ENCODE results near the gene ZFP91. TPM values are rescaled to one million over a fixed set of nuclear protein-coding genes. Genes with fewer than 3 reads are reported as not detected.

The ZFP91 gene
- total RNA-seq, 1 donor from 2014 or later = 48.0 TPM

DNA sequence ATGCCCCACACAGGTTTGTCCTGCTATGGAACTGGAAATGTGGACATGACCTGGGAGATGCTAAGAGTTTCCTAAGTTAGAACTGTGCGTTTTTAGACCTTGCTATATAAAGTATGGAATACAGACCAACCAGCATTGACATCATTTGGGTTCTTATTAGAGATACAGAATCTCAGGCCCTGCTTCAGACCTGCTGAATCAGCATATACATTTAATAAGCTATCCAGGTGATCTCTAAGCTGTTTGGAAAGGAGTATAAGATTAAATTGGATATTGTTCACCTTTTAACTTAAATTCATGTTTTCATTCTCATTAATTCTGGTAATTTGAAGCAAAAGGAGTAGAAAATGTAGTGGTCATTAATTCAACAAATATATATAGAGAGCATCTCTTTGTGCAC, 36.7 kb downstream of the ZFP91 start:
- Mint-ChIP-seq H3K27me3 (ENCODE audit: low read depth) (no peaks in the 10 kb centered on the region), H3K4me3 (no peak overlapping the region), H3K4me1 (no peaks in the 10 kb centered on the region), H3K9me3 (no peaks in the 10 kb centered on the region), H3K27ac (ENCODE audit: unreplicated experiment) (no peak overlapping the region), H3K36me3 (ENCODE audit: low read depth) (peaks cover 33% of the 10 kb centered on the region)
- TF ChIP-seq, protein P1, sequence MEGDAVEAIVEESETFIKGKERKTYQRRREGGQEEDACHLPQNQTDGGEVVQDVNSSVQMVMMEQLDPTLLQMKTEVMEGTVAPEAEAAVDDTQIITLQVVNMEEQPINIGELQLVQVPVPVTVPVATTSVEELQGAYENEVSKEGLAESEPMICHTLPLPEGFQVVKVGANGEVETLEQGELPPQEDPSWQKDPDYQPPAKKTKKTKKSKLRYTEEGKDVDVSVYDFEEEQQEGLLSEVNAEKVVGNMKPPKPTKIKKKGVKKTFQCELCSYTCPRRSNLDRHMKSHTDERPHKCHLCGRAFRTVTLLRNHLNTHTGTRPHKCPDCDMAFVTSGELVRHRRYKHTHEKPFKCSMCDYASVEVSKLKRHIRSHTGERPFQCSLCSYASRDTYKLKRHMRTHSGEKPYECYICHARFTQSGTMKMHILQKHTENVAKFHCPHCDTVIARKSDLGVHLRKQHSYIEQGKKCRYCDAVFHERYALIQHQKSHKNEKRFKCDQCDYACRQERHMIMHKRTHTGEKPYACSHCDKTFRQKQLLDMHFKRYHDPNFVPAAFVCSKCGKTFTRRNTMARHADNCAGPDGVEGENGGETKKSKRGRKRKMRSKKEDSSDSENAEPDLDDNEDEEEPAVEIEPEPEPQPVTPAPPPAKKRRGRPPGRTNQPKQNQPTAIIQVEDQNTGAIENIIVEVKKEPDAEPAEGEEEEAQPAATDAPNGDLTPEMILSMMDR (conservative IDR thresholded peaks at IDR 0.05) = no peak
- DNase-seq (ENCODE audit: low read depth, low spot score) = no peak

DNA sequence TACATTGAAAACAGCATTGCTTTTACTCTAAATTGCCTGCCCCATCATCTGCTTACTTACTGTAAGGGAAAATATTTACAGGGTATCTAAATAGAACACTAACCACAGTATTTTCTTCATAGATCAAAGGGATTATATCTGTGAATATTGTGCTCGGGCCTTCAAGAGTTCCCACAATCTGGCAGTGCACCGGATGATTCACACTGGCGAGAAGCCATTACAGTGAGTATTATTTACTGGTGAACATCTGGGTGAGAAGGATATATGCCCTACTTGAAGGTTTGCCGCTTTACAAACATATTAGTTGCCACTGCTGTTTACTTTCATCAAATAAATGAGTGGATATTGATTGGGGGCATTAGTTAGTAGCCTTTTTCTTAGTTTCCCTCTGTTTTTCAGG, 37.7 kb downstream of the ZFP91 start:
- H3K27me3 Mint-ChIP-seq (ENCODE audit: low read depth) = no peaks in the 10 kb centered on the region
- no peak for DNase-seq (ENCODE audit: low read depth, low spot score)
- H3K27ac Mint-ChIP-seq (ENCODE audit: unreplicated experiment) = no peak overlapping the region
- H3K36me3 Mint-ChIP-seq (ENCODE audit: low read depth) = peaks cover 28% of the 10 kb centered on the region
- TF ChIP-seq, protein P1 (conservative IDR thresholded peaks at IDR 0.05) = no peak
- no peak overlapping the region for H3K4me3 Mint-ChIP-seq
- no peaks in the 10 kb centered on the region for H3K4me1 Mint-ChIP-seq
- H3K9me3 Mint-ChIP-seq = no peaks in the 10 kb centered on the region

DNA sequence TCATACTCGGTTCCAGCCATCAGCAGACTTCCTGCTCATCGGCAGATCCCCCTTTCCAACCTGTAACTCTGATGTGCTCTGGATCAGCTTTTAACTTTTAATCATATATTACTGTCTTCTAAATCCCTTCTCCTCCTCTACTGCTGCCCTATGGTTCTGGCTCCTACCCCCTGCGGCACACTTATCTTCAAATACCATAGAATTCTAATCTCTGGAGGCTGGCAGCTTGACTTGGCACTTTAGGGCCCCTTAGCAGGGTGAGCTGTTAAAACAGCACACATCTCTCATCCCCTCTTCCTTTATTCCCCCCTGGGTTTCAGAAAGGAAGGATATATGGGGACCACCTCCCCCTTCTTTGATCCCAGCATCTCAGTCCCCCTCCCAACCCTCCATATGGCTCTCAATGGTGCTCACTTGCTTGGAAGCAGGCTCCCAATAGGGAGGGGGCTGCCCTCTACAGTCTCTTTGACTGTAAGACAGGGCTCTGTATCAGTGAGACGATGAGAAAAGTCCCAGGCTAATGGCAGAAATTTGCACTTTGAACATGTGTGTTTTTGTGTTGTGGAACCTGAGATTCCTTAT, 39.2 kb downstream of the ZFP91 start:
- no peaks in the 10 kb centered on the region for H3K9me3 Mint-ChIP-seq
- H3K27me3 Mint-ChIP-seq (ENCODE audit: low read depth) = no peaks in the 10 kb centered on the region
- H3K27ac Mint-ChIP-seq (ENCODE audit: unreplicated experiment) = no peak overlapping the region
- H3K4me3 Mint-ChIP-seq = no peak overlapping the region
- H3K36me3 Mint-ChIP-seq (ENCODE audit: low read depth) = peaks cover 28% of the 10 kb centered on the region
- no peaks in the 10 kb centered on the region for H3K4me1 Mint-ChIP-seq
- TF ChIP-seq, protein P1 (conservative IDR thresholded peaks at IDR 0.05) = no peak
- no peak for DNase-seq (ENCODE audit: low read depth, low spot score)

DNA sequence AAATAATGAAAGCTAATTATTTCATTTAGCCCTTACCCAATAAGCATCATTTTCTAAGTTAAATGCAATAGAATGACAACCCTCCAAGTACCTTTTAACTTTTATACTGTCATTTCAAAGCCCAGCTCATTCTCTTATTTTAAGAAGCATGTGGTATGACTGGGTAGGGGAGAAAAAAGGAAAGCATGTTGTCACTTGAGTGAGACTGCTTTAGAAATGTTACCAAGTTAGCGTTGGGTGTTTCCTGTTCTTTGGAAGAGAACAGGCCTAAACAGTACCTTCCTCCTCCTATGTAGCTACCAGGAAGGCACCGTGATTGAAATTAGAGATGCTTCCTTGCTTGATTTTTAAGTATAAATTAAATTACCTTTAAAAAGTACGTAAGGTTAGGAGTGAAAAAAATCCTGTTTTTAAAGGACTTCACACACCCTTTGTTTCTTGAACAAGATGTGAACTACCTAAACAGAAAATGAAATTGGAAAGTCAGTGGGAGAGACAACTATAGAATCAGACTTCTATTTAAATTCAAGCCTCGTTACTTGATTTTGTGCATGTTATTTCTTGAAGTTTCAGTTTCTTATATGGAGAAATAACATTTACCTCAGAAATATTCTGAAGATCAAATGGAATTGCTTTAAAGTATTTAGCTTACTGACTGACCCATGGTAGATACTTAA, 42.9 kb downstream of the ZFP91 start:
- H3K9me3 Mint-ChIP-seq = no peaks in the 10 kb centered on the region
- TF ChIP-seq, protein P1 (conservative IDR thresholded peaks at IDR 0.05) = no peak
- no peak overlapping the region for H3K4me3 Mint-ChIP-seq
- H3K27me3 Mint-ChIP-seq (ENCODE audit: low read depth) = no peaks in the 10 kb centered on the region
- H3K4me1 Mint-ChIP-seq = no peaks in the 10 kb centered on the region
- no peak for DNase-seq (ENCODE audit: low read depth, low spot score)
- H3K36me3 Mint-ChIP-seq (ENCODE audit: low read depth) = peaks cover 26% of the 10 kb centered on the region
- no peak overlapping the region for H3K27ac Mint-ChIP-seq (ENCODE audit: unreplicated experiment)

DNA sequence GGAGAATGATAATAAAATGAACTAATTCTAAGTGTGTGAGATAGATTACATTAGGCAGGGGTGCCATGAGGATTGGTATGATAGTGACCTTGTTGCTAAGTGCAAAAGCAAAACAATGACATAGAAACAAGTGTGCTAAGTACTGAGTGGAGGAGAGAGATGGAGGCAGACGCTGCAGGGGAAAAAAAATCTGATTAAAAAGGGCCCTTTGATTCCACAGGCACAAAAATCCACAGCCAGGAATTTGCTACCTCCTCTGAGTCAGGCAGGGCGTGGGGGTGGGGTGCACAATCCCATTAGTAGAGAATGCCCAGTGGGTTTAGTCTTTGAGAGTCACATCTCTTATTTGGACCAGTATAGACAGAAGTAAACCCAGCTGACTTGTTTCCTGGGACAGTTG, 43.5 kb downstream of the ZFP91 start, which contains the start of gene CNTF:
Gene CNTF, plus strand, starts transcription at position 322 of the 400 bp plus-strand sequence. CDS start 88 bp downstream, outside the sequence.
- Mint-ChIP-seq H3K27ac (ENCODE audit: unreplicated experiment) (peak within 1 kb of the TSS; percentile 58), H3K4me3 (no peak within 1 kb of the TSS), H3K4me1 (no peaks in the 10 kb centered on the region)

More for the DNA sequence above, 43.5 kb downstream of the ZFP91 start, which contains the start of gene CNTF:
- H3K36me3 Mint-ChIP-seq (ENCODE audit: low read depth) = peaks cover 23% of the 10 kb centered on the region
- TF ChIP-seq, protein P1 (conservative IDR thresholded peaks at IDR 0.05) = no peak
- H3K9me3 Mint-ChIP-seq = no peaks in the 10 kb centered on the region
- no peaks in the 10 kb centered on the region for H3K27me3 Mint-ChIP-seq (ENCODE audit: low read depth)
- DNase-seq (ENCODE audit: low read depth, low spot score) = no peak
